ENCODE data around the gene CYB561. TPM values are rescaled to one million over a fixed set of nuclear protein-coding genes. Genes with fewer than 3 reads are reported as not detected.

The CYB561 gene, protein sequence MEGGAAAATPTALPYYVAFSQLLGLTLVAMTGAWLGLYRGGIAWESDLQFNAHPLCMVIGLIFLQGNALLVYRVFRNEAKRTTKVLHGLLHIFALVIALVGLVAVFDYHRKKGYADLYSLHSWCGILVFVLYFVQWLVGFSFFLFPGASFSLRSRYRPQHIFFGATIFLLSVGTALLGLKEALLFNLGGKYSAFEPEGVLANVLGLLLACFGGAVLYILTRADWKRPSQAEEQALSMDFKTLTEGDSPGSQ
- total RNA-seq, result 21.7 TPM

DNA sequence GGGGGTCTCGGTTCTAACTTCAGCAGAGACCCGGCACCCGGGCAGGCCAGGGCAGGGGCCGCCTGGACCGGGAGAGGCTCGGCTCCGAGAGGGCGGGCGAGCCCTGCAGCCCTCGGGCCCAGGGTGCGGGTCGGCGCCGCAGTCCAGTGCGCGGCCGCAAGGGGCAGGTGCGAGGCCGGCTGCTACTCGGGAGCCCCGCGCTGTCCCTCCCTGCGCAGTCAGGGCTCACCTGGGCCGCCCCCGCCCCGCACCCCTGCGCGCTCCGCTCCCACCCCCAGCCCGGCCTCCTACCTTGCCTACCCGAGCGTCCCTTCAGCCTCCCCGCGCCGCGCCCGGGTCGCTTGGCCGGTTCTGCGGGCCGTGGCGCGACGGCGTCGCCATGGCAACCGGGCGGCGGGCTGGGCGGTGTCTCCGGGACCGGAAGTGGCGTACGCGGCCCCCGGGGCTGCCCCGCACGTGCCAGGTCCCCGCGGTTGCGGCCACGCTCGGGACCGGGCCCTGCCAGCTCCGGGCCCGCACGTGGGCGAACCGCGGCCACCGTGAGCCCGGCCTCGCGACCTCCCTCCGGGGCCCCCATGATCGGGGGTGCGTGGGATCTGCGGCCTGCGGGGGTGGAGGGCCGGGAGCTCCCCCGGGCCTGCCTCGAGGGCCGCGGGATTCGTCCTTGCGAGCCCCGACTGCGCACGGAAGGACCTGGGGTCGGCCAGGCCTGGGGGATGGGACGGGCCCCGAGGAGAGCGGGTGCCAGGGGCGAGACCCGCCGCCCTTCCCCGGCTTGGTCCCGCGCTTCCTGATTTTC is at the start of gene CYB561:
CYB561 (minus strand) TSS at position 353 of the 799 bp plus-strand sequence. CDS start 8,759 bp downstream, outside the sequence.
- DNase-seq, result no peak

- DNase-seq, result no peak
These were observed 49.4 kb upstream of the CYB561 start for GRCh38 chr17:63495491-63495890.

GRCh38 chr17:63494300-63494928 is 48.3 kb upstream of the CYB561 start:
- no peak for DNase-seq

DNA sequence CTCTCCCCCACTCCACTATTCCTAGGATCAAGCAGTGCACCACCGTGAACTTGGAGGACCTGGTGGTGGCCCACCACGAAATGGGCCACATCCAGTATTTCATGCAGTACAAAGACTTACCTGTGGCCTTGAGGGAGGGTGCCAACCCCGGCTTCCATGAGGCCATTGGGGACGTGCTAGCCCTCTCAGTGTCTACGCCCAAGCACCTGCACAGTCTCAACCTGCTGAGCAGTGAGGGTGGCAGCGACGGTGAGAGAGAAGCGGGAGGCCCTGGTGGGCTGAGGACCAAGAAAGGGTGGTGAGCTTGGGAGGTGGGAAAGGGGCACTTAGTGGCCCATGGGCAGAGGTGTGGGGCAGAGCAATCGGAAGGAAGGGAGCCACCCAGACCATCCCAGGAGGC is 47.3 kb upstream of the CYB561 start:
- no peak for DNase-seq

DNA sequence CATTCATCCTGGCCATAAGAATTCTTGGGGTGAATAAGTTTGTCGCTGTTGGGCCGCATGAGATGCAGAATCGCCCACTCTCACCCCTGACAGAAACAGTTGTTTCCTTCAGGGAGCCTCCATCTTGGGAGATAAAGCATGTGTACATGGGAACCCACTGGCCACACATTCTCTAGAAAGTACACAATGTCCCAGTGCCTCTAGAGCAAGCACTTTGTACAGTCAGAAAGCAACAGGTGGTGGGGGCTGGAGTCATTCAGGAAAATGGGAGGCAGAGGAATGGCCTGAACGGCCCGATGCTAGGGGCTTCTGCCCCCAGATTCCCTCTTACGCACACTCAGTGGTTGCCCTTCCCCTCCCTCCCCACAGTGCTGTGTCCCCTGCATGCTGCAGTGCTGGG is 46.8 kb upstream of the CYB561 start:
- no peak for DNase-seq

GRCh38 chr17:63491977-63492618 is 46.0 kb upstream of the CYB561 start:
- no peak for DNase-seq

- no peak for DNase-seq
These were observed 45.3 kb upstream of the CYB561 start for GRCh38 chr17:63491413-63491812.

GRCh38 chr17:63490858-63491400 is 44.8 kb upstream of the CYB561 start:
- no peak for DNase-seq

DNA sequence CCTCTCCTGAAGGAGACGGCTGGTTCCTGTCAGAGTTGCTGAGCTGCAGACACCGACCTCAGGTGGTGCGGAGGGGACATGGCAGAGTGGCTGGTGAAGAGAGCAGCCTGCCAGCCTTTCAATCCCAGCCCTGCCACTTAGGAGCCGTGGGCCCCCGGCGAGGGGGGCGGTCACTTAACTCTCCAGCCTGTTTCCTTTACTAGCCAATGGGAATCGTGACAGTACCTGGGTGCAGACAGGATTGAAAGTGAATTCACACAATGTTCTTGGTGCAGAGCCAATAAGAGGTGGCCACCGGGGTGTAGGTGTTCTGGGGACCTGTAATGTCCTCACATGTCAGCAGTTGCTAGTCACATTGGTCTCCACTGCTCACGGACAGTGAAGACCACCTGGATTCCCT is 44.2 kb upstream of the CYB561 start:
- DNase-seq, result no peak

GRCh38 chr17:63489291-63489690 is 43.2 kb upstream of the CYB561 start:
- DNase-seq, result no peak

GRCh38 chr17:63488851-63489250 is 42.7 kb upstream of the CYB561 start:
- DNase-seq, result no peak

GRCh38 chr17:63487014-63487339 is 40.9 kb upstream of the CYB561 start:
- DNase-seq, result no peak

DNA sequence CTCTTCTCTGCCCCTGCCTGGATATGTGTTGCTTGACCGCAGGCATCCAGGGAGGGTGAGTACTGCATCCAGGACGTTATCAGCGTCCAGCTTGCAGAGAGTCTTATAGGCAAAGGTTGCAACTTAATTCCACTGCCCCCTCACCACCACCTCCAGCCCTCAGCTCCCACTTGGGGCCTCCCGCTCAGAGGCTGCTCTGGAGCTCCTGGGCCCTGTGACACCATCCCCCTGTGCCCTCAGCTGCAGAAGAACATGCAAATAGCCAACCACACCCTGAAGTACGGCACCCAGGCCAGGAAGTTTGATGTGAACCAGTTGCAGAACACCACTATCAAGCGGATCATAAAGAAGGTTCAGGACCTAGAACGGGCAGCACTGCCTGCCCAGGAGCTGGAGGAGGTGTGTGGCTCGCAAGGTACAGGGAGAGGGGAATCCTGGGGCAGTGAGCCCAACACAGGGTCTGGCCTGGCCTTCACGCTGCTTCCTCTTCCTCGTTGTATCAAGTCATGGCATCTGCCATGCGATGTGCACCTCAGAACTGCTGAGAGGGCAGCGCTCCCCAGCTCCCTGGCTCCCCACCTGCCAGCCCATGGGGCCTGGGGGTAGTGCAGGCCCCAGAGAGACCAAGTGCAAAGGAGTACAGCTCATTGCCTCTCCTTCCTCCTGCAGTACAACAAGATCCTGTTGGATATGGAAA is 40.4 kb upstream of the CYB561 start:
- no peak for DNase-seq

DNA sequence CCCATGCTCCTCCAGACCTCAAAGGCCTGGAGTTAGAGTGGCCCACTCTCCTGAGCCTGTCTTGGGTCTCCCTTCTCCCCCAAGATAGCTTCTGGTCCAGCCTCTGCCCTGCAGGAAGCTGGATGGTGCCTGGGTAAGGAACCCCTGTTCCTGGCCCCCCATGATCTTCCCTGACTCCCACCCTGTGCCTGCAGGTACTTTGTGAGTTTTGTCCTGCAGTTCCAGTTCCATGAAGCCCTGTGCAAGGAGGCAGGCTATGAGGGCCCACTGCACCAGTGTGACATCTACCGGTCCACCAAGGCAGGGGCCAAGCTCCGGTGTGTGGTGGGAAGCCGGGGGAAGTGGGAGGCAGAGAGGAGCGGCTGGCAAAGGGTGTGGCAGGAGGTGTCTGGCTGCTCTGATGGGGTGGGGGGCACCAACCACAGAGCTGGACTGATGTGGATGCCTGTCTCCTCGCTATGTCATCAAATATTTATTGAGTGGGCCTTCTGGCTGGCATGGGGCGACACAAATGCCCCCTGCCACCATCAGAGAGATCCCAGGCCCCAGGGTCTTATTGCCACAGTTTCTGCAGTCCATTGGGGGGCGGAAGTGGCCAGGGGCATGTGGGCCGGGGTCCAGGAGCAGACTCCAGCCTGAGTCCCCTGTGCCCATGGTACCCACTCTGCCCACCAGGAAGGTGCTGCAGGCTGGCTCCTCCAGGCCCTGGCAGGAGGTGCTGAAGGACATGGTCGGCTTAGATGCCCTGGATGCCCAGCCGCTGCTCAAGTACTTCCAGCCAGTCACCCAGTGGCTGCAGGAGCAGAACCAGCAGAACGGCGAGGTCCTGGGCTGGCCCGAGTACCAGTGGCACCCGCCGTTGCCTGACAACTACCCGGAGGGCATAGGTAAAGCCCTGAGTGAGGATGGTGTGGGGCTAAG is 37.8 kb upstream of the CYB561 start:
- no peak for DNase-seq

DNA sequence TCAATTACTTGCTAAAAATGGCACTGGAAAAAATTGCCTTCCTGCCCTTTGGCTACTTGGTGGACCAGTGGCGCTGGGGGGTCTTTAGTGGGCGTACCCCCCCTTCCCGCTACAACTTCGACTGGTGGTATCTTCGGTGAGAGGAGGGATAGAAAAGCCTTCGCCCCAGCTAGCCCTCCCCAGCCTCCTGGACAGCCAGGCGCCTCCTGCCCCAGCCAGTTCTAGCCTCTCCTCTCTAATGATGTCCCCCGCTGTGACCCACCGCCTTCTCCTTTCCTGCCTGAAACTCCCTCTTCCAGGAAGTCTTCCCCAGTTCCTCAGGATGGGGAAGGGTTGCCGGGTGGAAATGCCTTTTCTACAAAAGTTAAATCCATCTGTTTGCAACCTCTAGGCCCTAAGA is 36.9 kb upstream of the CYB561 start:
- DNase-seq, result no peak

DNA sequence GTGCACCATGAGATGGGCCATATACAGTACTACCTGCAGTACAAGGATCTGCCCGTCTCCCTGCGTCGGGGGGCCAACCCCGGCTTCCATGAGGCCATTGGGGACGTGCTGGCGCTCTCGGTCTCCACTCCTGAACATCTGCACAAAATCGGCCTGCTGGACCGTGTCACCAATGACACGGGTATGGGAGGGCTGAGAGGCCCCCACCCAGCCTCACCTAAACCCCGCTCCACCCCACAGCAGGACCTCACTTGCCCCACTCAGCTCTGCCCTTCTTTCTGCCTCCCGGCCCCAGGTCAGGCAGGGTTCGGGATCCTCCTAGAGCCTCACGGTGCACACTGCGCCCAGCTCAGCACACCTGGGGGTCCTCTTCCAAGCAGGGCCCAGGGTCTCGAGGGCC is 36.4 kb upstream of the CYB561 start:
- no peak for DNase-seq

- no peak for DNase-seq
These were observed 35.4 kb upstream of the CYB561 start for GRCh38 chr17:63481488-63481870.

DNA sequence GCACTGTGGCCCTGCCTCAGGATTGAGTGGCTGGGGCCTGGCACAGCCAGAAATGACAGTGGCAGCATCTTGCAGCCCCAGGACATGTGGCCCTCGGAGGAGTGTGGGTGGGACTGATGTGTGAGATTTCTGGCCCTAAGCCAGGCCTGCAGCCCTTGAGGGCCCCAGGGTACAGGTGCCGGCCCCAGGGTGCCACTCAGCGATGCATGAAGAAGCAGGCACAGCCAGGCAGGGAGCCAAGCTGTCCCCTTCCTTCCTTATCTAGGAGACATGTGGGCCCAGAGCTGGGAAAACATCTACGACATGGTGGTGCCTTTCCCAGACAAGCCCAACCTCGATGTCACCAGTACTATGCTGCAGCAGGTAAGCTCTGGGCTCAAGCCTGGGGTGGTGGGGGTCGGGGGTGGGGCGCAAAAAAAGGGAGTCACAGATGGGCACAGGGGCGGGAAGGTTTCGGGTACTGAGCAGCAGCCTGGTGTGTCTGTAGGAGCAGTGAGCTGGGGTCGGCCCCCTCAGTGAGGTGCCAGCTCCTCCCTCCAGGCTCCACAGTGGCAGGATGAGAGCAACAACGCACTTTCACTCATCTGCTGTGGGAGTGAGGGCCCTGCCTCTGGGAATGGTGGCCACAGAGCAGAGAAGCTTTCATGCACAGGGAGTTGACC is 34.9 kb upstream of the CYB561 start:
- no peak for DNase-seq

DNA sequence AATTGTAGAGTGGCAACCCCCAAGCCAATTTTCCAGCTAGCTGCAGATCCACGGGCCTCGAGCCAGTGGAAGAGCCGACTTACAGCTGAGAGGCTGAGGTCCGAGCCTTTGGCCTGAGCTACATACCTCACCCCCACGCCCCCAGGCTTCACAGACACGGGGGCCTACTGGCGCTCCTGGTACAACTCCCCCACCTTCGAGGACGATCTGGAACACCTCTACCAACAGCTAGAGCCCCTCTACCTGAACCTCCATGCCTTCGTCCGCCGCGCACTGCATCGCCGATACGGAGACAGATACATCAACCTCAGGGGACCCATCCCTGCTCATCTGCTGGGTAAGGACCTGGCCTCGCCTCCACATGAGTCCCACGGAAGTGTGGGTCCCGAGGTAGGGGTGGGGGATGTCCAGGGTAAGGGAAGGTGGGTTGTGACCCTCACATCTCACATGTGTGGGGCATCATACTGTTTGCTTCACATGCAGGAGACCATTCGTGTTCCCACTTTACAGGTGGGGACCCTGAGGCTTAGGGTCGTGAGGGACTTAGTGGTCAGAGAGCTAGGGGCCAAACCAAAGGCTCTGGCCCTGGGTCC is 34.2 kb upstream of the CYB561 start:
- no peak for DNase-seq
